ENCODE data around the gene PDZD7. TPM values are rescaled to one million over a fixed set of nuclear protein-coding genes. Genes with fewer than 3 reads are reported as not detected.

Gene PDZD7
- total RNA-seq, 4 donors from 2014 or later: under 0.01 to 0.75 (median 0.39) TPM

- H3K36me3 ChIP-seq: peaks cover 9 to 68% (median 61%) of the 10 kb centered on the region in 4 donors
- no peak overlapping the region for H3K27ac ChIP-seq (replicated peaks in 1 of 4)
- TF ChIP-seq EP300 (IDR thresholded peaks at IDR 0.05): no peak
- H3K4me1 ChIP-seq: peaks cover 22 to 43% (median 37%) of the 10 kb centered on the region in 4 donors
- H3K4me3 ChIP-seq: no peak overlapping the region
- WGBS: 83% methylated on average over 2 of the region's 2 CpGs
- DNase-seq (ENCODE audit: extremely low spot score): no peak
- no peaks in the 10 kb centered on the region for H3K27me3 ChIP-seq
- H3K9me3 ChIP-seq: no peaks in the 10 kb centered on the region
- intact Hi-C loops (cut with DNase I): loop anchor here (5.0 kb wide), 1 partner anchor 43 kb away; no protein-coding TSS in a partner anchor
Measured at GRCh38 chr10:100984672-100985177, 46.2 kb downstream of the PDZD7 start.

GRCh38 chr10:100983868-100984671 is 46.9 kb downstream of the PDZD7 start:
- Histone ChIP-seq H3K9me3 (no peaks in the 10 kb centered on the region), H3K4me3 (no peak overlapping the region), H3K27me3 (no peaks in the 10 kb centered on the region), H3K36me3 (peaks cover 9 to 71% (median 64%) of the 10 kb centered on the region in 4 donors), H3K4me1 (peaks cover 22 to 37% (median 33%) of the 10 kb centered on the region in 4 donors), H3K27ac (replicated peaks in 1 of 4) (no peak overlapping the region)
- DNase-seq (ENCODE audit: extremely low spot score): no peak
- intact Hi-C loops (cut with DNase I): no loop called here
- WGBS: 72% methylated on average over 6 of the region's 13 CpGs
- no peak for TF ChIP-seq POLR2A (IDR thresholded peaks at IDR 0.05; ENCODE audit: low read depth)
- TF ChIP-seq CTCF (IDR thresholded peaks at IDR 0.05): no peak
- TF ChIP-seq EP300 (IDR thresholded peaks at IDR 0.05): no peak
- TF ChIP-seq POLR2AphosphoS5 (IDR thresholded peaks at IDR 0.05): no peak

DNA sequence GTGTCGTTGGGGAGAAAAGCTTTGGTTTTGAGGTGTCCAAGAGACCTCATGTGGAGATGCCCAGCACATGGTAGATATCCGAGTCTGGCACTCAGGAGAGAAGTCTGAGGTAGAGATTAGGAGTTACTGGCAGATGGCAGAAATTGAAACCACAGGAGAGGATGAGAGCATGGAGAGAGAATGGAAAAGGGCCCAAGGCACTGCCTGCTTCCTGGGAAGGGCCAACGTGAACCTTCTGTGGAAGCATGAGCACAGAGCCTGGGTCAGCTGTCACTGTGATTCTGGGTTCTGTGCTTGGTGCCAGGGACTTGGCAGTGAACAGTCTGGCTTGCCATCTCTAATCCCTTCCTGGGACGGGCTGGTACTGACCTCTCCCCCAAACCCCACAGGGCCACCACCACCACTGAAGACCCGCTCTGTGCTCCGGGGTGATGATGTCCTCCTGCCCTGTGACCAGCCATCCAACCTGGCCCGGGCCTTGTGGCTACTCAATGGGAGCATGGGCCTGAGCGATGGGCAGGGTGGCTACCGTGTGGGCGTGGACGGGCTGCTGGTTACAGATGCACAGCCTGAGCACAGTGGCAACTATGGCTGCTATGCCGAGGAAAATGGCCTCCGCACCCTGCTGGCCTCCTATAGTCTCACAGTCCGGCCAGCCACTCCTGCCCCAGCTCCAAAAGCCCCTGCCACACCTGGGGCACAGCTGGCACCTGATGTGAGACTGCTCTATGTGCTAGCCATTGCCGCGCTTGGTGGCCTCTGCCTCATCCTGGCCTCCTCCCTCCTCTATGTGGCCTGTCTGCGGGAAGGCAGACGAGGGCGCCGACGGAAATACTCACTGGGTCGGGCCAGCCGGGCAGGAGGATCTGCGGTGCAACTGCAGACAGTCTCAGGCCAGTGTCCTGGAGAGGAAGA is 47.8 kb downstream of the PDZD7 start:
- Histone ChIP-seq H3K27ac (replicated peaks in 1 of 4) (no peak overlapping the region), H3K27me3 (no peaks in the 10 kb centered on the region), H3K4me1 (peaks cover 16 to 28% (median 24%) of the 10 kb centered on the region in 4 donors), H3K4me3 (no peak overlapping the region), H3K36me3 (peaks cover 9 to 80% (median 72%) of the 10 kb centered on the region in 4 donors), H3K9me3 (no peaks in the 10 kb centered on the region)
- no peak for DNase-seq (ENCODE audit: extremely low spot score)
- 91% methylated on average over 8 of the region's 24 CpGs for WGBS
- TF ChIP-seq EP300 (IDR thresholded peaks at IDR 0.05) (no peak), POLR2A (IDR thresholded peaks at IDR 0.05; ENCODE audit: low read depth) (no peak), POLR2AphosphoS5 (IDR thresholded peaks at IDR 0.05) (no peak), CTCF (IDR thresholded peaks at IDR 0.05) (no peak)
- intact Hi-C loops (cut with DNase I): no loop called here

DNA sequence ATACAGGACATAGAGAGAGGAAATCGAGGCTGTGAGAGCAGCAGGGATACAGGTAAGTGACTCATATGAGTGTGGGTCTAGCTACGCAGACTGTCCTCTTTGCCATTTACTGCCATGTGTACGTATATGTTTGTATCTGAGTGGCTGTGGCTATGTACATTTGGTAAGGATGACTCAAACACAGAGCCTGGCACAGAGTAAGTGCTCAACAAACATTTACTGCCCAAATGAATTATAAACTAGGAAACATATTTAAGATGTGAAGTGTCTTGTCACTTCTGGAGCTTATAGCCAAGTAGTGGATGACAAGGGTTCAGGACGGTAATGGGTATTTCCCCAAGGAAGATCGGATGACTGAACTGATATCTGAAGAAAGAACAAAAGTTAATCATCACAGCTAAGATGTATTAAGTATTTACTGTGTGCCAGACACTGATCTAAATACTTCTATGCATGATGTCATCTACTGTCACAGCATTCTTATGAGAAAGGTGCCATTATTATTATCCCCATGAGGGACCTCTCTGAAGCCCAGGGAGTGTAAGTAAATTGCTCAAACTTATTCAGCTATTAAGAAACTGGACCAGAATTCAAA is 49.7 kb downstream of the PDZD7 start:
- no peak overlapping the region for H3K27ac ChIP-seq (replicated peaks in 1 of 4)
- 89% methylated on average over 4 of the region's 5 CpGs for WGBS
- no peaks in the 10 kb centered on the region for H3K27me3 ChIP-seq
- H3K36me3 ChIP-seq: peaks cover 9 to 90% (median 79%) of the 10 kb centered on the region in 4 donors
- no peak overlapping the region for H3K4me3 ChIP-seq
- no peaks in the 10 kb centered on the region for H3K9me3 ChIP-seq
- TF ChIP-seq EP300 (IDR thresholded peaks at IDR 0.05): no peak
- TF ChIP-seq POLR2A (IDR thresholded peaks at IDR 0.05; ENCODE audit: low read depth): no peak
- no peak for TF ChIP-seq CTCF (IDR thresholded peaks at IDR 0.05)
- no peak for TF ChIP-seq POLR2AphosphoS5 (IDR thresholded peaks at IDR 0.05)
- no peak for DNase-seq (ENCODE audit: extremely low spot score)
- peaks cover 7 to 13% (median 10%) of the 10 kb centered on the region in 4 donors for H3K4me1 ChIP-seq
- intact Hi-C loops (cut with DNase I): no loop called here

All from esophagus muscularis mucosa (tissue), 4 donors.